T-helper 1 cell treated with Interleukin-12 subunit alpha and Interleukin-12 subunit beta and Interleukin-4 antibody, amounts not matched to agents 30 μg/mL and 1 μg/mL, for 36 hours (primary cell): ENCODE measurements around the gene NUBPL.

ENCODE experiments used
- H3K27ac Mint-ChIP-seq: one replicate; pipeline ENCODE4 v1.8.0; 2021; ENCODE audit warnings: mild to moderate bottlenecking, mixed read lengths
- H3K27me3 Mint-ChIP-seq: one replicate; pipeline ENCODE4 v1.8.0; 2021; ENCODE audit warnings: low read depth, mixed read lengths
- H3K36me3 Mint-ChIP-seq: one replicate; pipeline ENCODE4 v1.8.0; 2021; ENCODE audit warnings: low read depth, mixed read lengths
- H3K4me1 Mint-ChIP-seq: one replicate; pipeline ENCODE4 v1.8.0; 2021; ENCODE audit warnings: low read depth, mixed read lengths
- H3K4me3 Mint-ChIP-seq: one replicate; pipeline ENCODE4 v1.8.0; 2021; ENCODE audit warnings: mild to moderate bottlenecking, moderate library complexity, mixed read lengths
- H3K9me3 Mint-ChIP-seq: one replicate; pipeline ENCODE4 v1.8.0; 2021; ENCODE audit warnings: mixed read lengths

NUBPL gene

DNA sequence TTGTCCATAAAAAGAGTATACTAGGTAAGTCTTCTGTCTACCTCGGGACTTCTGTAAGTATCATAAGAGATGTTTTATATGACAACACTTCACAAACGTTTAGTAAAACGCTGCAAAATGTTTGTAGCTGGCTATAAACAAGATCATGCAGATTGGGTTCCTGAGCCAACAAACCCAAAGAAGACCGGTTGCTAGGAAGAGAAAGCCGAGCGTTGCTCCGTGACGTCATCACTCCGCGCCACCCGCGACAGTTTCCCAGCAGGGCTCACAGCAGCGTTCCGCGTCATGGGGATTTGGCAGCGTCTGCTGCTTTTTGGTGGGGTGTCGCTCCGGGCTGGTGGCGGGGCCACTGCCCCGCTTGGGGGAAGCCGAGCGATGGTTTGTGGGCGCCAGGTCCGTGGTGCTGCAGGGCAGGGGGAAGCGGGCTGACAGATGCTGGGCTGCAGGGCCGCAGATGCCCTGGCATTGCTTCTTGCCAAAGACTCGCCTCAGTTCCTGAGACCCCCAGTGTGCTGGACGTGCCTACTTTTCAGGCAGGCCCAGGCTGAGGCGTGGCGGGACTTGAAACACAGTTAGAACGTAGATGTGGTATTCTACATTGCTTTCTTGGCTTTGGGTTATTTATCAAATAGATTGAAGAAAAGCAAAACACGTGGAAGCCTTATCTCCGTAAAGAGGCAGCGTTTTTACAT is at the start of gene NUBPL:
Gene NUBPL, plus strand, starts transcription at position 250 of the 692 bp plus-strand sequence. Its CDS starts 36 bp downstream, at position 286.
- no peaks in the 10 kb centered on the region for H3K36me3 Mint-ChIP-seq
- peaks cover 14% of the 10 kb centered on the region for H3K27me3 Mint-ChIP-seq
- H3K9me3 Mint-ChIP-seq, result no peaks in the 10 kb centered on the region
- H3K27ac Mint-ChIP-seq, result peak within 1 kb of the TSS; percentile 93
- peaks cover 21% of the 10 kb centered on the region for H3K4me1 Mint-ChIP-seq
- peak within 1 kb of the TSS; percentile 88 for H3K4me3 Mint-ChIP-seq

DNA sequence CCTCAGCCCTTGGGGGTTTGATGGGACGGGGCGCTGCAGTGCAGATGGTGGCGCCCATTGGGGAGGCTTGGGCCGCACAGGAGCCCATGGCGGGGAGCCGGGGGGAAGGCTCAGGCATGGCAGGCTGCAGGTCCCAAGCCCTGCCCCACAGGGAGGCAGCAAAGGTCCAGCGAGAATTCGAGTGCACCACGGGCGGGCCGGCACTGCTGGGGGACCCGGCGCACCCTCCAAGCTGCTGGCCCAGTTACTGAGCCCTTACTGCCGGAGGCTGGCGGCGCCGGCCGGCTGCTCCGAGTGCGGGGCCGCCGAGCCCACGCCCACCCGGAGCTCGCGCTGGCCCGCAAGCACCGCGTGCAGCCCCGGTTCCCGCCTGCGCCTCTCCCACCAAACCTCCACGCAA is 34.1 kb upstream of the NUBPL start:
- peaks cover 6% of the 10 kb centered on the region for H3K27me3 Mint-ChIP-seq
- no peak overlapping the region for H3K4me3 Mint-ChIP-seq
- no peaks in the 10 kb centered on the region for H3K9me3 Mint-ChIP-seq
- H3K4me1 Mint-ChIP-seq, result no peaks in the 10 kb centered on the region
- no peak overlapping the region for H3K27ac Mint-ChIP-seq
- H3K36me3 Mint-ChIP-seq, result no peaks in the 10 kb centered on the region

- no peak overlapping the region for H3K27ac Mint-ChIP-seq
- no peaks in the 10 kb centered on the region for H3K36me3 Mint-ChIP-seq
- H3K27me3 Mint-ChIP-seq, result peaks cover 6% of the 10 kb centered on the region
- H3K9me3 Mint-ChIP-seq, result no peaks in the 10 kb centered on the region
- no peaks in the 10 kb centered on the region for H3K4me1 Mint-ChIP-seq
- no peak overlapping the region for H3K4me3 Mint-ChIP-seq
Observed at GRCh38 chr14:31527546-31527945, 33.7 kb upstream of the NUBPL start.

DNA sequence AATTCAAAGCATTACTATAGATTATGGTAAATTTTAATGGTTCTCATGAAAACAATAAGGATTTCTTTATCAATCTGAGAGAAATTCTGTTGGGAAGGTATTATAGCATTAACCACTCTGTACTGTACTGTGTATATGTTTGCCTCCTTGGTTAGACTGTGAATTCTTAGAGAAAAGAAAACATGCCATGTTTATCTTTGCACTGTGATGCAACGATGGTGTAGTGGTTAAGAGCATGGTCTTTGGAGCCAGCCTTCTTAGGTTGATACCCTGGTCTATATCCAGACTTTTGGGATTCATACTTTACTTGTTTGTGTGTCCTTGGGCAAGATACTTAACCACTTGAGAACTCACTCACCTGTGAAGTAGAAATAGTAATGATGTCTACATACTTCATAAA is 32.2 kb upstream of the NUBPL start:
- Mint-ChIP-seq H3K36me3 (no peaks in the 10 kb centered on the region), H3K9me3 (no peaks in the 10 kb centered on the region), H3K4me3 (no peak overlapping the region), H3K27ac (no peak overlapping the region), H3K4me1 (no peaks in the 10 kb centered on the region), H3K27me3 (no peaks in the 10 kb centered on the region)

DNA sequence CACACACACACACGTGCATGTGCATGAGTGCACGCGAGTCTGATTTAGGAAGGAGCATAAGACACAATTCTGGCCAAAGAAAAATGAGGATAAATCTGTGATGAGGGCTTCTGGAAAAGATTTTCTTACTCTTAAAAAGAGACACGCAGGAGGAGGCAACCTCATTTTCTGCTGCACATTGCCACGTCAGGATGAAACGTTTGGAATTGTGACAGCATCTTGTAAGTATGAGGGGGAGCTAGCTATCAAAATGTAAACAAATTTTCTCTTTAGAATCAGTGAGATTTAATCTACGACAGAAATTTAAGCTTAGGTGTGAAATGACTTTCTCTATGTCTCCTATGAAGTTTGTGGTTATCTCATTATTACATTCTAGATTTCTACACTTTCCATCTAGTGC is 31.1 kb upstream of the NUBPL start:
- Mint-ChIP-seq H3K27ac (no peak overlapping the region), H3K9me3 (no peaks in the 10 kb centered on the region), H3K4me1 (no peaks in the 10 kb centered on the region), H3K36me3 (no peaks in the 10 kb centered on the region), H3K27me3 (no peaks in the 10 kb centered on the region), H3K4me3 (no peak overlapping the region)

DNA sequence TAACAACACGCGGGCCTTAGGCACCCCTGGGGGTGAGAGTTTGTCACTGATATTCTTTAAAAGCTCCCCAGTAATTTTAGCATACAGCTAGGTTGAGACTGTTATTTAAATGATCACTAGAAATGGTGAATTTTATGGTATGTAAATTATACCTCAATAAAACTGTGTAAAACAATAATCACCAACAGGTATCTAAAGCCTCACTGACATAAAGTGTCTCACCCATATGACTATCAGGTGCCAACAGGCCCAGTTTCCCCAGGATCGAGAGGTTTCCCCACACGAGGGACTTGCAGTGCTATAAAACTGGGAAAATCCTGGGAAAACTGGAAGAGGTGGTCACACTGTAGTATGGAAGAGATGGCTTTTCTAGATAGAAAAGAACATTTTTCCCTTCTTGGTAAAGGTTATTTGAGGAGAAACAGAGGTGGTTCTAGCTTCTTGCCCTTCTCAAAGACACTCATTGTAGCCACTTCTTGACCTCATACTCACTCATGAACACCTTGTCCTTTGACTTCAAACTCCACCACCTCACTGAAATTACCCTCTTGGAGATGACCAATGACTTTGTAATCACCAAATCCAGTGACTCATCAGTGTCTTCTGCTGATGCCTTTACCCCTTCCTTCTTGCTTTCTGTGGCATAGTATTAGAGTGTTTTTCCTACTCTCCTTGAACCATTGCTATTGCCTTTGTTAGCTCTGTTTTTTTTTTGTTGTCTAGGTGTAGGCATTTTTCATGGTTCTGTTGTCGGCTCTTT is 24.8 kb upstream of the NUBPL start:
- no peaks in the 10 kb centered on the region for H3K27me3 Mint-ChIP-seq
- H3K36me3 Mint-ChIP-seq, result no peaks in the 10 kb centered on the region

GRCh38 chr14:31541702-31542101 is 19.5 kb upstream of the NUBPL start:
- Mint-ChIP-seq H3K36me3 (no peaks in the 10 kb centered on the region), H3K9me3 (no peaks in the 10 kb centered on the region), H3K4me3 (no peak overlapping the region), H3K27ac (no peak overlapping the region), H3K4me1 (peaks cover 2% of the 10 kb centered on the region), H3K27me3 (no peaks in the 10 kb centered on the region)

More for the DNA sequence above, 24.8 kb upstream of the NUBPL start:
- Mint-ChIP-seq H3K9me3 (no peaks in the 10 kb centered on the region), H3K4me1 (no peaks in the 10 kb centered on the region), H3K4me3 (no peak overlapping the region), H3K27ac (no peak overlapping the region)

- Mint-ChIP-seq H3K9me3 (no peaks in the 10 kb centered on the region), H3K27me3 (peaks cover 7% of the 10 kb centered on the region), H3K4me3 (no peak overlapping the region), H3K27ac (no peak overlapping the region), H3K4me1 (peaks cover 2% of the 10 kb centered on the region), H3K36me3 (no peaks in the 10 kb centered on the region)
Observed at GRCh38 chr14:31543969-31544799, 17.0 kb upstream of the NUBPL start.

GRCh38 chr14:31544816-31545215 is 16.4 kb upstream of the NUBPL start:
- Mint-ChIP-seq H3K9me3 (no peaks in the 10 kb centered on the region), H3K4me1 (peaks cover 2% of the 10 kb centered on the region), H3K27me3 (peaks cover 14% of the 10 kb centered on the region), H3K36me3 (no peaks in the 10 kb centered on the region), H3K4me3 (no peak overlapping the region), H3K27ac (no peak overlapping the region)

DNA sequence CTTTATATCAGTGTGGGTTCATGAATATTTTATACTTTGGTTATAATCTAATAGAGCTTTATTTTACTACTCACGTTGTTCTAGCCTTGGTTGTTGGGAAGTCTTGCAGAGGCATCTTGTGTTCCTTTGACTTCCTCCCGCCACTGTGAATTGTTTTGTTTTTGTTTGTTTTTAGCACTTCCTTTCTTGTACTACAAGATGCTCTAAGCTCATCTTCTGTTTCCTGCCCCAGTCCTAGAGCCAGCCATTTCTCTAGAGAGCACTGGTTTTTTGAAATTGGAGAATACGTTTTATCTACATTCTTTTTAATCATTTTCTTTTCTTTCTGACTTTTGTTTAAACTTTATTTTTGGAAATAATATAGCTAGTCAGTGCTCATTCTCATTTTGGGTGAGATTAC is 15.9 kb upstream of the NUBPL start:
- peaks cover 16% of the 10 kb centered on the region for H3K27me3 Mint-ChIP-seq
- no peaks in the 10 kb centered on the region for H3K36me3 Mint-ChIP-seq
- peaks cover 2% of the 10 kb centered on the region for H3K4me1 Mint-ChIP-seq
- no peak overlapping the region for H3K4me3 Mint-ChIP-seq
- no peaks in the 10 kb centered on the region for H3K9me3 Mint-ChIP-seq
- no peak overlapping the region for H3K27ac Mint-ChIP-seq

DNA sequence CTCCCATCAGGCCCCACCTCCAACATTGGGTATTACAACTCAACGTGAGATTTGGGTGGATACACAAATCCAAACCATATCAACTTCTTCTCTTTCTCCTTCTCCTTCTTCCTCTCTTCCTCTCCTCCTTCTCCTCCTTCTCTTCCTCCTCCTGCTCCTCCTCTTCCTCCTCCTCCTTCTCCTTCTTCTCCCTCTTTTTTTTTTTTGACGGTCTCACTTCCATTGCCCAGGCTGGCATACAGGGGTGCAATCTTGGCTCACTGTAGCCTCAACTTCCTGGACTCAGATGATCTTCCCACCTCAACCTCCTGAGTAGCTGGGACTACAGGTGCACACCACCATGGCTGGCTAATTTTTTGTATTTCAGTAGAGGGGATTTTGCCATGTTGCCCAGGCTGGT is 11.4 kb upstream of the NUBPL start:
- Mint-ChIP-seq H3K27me3 (peaks cover 23% of the 10 kb centered on the region), H3K27ac (no peak overlapping the region), H3K36me3 (no peaks in the 10 kb centered on the region), H3K4me3 (no peak overlapping the region), H3K9me3 (no peaks in the 10 kb centered on the region), H3K4me1 (peaks cover 2% of the 10 kb centered on the region)

- H3K4me1 Mint-ChIP-seq, result no peaks in the 10 kb centered on the region
- H3K36me3 Mint-ChIP-seq, result no peaks in the 10 kb centered on the region
- no peaks in the 10 kb centered on the region for H3K9me3 Mint-ChIP-seq
- no peak overlapping the region for H3K27ac Mint-ChIP-seq
- no peak overlapping the region for H3K4me3 Mint-ChIP-seq
- peaks cover 23% of the 10 kb centered on the region for H3K27me3 Mint-ChIP-seq
Observed at GRCh38 chr14:31550589-31550988, 10.6 kb upstream of the NUBPL start.

- Mint-ChIP-seq H3K36me3 (no peaks in the 10 kb centered on the region), H3K4me1 (peaks cover 11% of the 10 kb centered on the region), H3K27me3 (peaks cover 22% of the 10 kb centered on the region), H3K27ac (no peak overlapping the region), H3K9me3 (no peaks in the 10 kb centered on the region), H3K4me3 (no peak overlapping the region)
Observed at GRCh38 chr14:31556191-31556590, 5.0 kb upstream of the NUBPL start.

- Mint-ChIP-seq H3K9me3 (no peaks in the 10 kb centered on the region), H3K27ac (no peak overlapping the region), H3K4me1 (peaks cover 21% of the 10 kb centered on the region), H3K36me3 (no peaks in the 10 kb centered on the region), H3K27me3 (peaks cover 14% of the 10 kb centered on the region), H3K4me3 (no peak overlapping the region)
Observed at GRCh38 chr14:31559939-31560338, 1.3 kb upstream of the NUBPL start.
